Astrocyte of the cerebellum (primary cell): ENCODE data around the gene C4BPA.

Source experiments
- DNase-seq: peaks from one replicate; pipeline ENCODE4 v3.0.0-alpha.2; 2011; ENCODE audit warnings: low read depth
- H3K4me3 ChIP-seq: 2 replicates; pipeline ENCODE4 v1.5.1; 2011; ENCODE audit warnings: mild to moderate bottlenecking, low read depth, low read length, moderate library complexity
- in situ Hi-C: cut with HindIII; loops from 2 replicates; pipeline ENCODE4 v1.10.0; 2017; ENCODE audit warnings: low sequenced_read_pairs
- TF ChIP-seq, protein P1 (sequence below): IDR thresholded peaks from 2 replicates; pipeline ENCODE4 v1.5.1; 2012; ENCODE audit warnings: low read length, low read depth, moderate library complexity, mild to moderate bottlenecking; ENCODE audit errors: missing control alignments

The C4BPA gene

DNA sequence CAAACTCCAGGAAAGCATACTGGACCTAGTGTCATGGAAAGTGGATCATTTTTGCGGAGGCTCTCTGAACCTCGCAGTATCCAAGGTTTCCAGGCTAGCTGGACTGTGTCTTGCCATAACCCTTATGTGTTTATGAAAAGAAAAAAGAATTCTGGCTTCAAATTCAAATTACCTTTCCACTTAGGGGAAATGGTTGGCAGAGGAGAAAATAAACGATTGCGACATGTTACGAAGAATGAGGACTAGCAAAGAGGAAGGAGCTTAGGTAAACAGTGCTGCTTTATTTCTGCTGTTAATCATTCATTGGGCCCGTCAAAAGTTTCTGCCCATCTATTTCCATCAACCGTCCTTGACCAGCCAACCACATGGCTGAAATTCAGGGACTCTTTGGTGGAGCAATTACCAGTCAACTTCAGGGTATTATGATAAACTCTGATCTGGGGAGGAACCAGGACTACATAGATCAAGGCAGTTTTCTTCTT is at the start of gene C4BPA:
Gene C4BPA (plus strand): TSS at position 342 of the 482 bp plus-strand sequence. CDS start 8,793 bp downstream, outside the sequence.
- H3K4me3 ChIP-seq, result no peak within 1 kb of the TSS
- in situ Hi-C loops, result no loop called here
- DNase-seq, result no peak
- TF ChIP-seq, protein P1, sequence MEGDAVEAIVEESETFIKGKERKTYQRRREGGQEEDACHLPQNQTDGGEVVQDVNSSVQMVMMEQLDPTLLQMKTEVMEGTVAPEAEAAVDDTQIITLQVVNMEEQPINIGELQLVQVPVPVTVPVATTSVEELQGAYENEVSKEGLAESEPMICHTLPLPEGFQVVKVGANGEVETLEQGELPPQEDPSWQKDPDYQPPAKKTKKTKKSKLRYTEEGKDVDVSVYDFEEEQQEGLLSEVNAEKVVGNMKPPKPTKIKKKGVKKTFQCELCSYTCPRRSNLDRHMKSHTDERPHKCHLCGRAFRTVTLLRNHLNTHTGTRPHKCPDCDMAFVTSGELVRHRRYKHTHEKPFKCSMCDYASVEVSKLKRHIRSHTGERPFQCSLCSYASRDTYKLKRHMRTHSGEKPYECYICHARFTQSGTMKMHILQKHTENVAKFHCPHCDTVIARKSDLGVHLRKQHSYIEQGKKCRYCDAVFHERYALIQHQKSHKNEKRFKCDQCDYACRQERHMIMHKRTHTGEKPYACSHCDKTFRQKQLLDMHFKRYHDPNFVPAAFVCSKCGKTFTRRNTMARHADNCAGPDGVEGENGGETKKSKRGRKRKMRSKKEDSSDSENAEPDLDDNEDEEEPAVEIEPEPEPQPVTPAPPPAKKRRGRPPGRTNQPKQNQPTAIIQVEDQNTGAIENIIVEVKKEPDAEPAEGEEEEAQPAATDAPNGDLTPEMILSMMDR, result no peak

GRCh38 chr1:207054491-207054890 is 49.5 kb upstream of the C4BPA start:
- TF ChIP-seq, protein P1, result no peak
- in situ Hi-C loops, result no loop called here
- H3K4me3 ChIP-seq, result no peak overlapping the region
- DNase-seq, result no peak

DNA sequence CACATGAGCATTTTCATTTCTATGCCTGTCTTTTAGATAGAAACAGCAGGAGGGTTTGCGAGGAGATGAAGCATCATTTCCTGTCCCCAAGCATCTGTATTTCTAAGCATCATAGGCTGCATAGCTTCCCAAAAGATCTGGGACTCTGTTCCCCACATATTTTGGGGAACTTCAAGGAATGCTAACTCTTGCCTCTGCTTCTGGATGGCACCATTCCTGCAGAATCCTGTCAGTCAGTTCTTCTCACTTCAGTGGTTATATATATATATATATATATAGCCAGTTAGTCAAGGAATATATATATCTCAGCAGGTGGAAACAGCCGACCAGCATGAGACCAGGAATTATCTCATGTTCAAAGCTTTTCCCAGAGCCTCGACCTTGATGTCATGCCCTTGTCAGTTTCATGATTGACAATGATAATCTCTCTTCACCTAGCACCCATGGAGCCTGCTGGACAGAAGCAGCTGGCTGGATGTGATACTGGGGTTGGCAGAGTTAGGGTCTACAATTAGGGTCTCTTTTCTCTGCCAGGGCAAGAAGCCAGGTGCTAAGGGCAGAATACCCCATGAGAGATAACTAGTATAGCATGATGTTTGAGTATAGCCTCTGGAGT is 48.5 kb upstream of the C4BPA start:
- DNase-seq, result no peak
- TF ChIP-seq, protein P1, result no peak
- H3K4me3 ChIP-seq, result no peak overlapping the region
- in situ Hi-C loops, result no loop called here

- TF ChIP-seq, protein P1, result no peak
- no peak overlapping the region for H3K4me3 ChIP-seq
- no peak for DNase-seq
- in situ Hi-C loops, result no loop called here
Measured at GRCh38 chr1:207056673-207057072, 47.4 kb upstream of the C4BPA start.

- DNase-seq, result no peak
- no peak overlapping the region for H3K4me3 ChIP-seq
- in situ Hi-C loops, result no loop called here
- TF ChIP-seq, protein P1, result no peak
Measured at GRCh38 chr1:207058252-207058651, 45.8 kb upstream of the C4BPA start.

- TF ChIP-seq, protein P1, result no peak
- H3K4me3 ChIP-seq, result no peak overlapping the region
- in situ Hi-C loops, result no loop called here
- DNase-seq, result no peak
Measured at GRCh38 chr1:207058878-207059867, 44.9 kb upstream of the C4BPA start.
